GM21423 (cell line): Measurements from ENCODE around the gene KCNN1.
"Not testable (repeated sequence)": the region's sequence is repeated elsewhere in the genome, so short reads cannot be mapped to it uniquely, and the experiment has no call there.

Experiments
- ATAC-seq: cut with Tn5 transposase; IDR thresholded peaks from one replicate; pipeline ENCODE4 v1.9.1; 2021; ENCODE audit warnings: mild to moderate bottlenecking, moderate library complexity; ENCODE audit not compliant: unreplicated experiment

The KCNN1 gene

GRCh38 chr19:17966550-17967256, at the start of gene KCNN1:
TSS of gene KCNN1 (plus strand) at chr19:17967107. CDS start at chr19:17973889, 6,782 bp downstream.
- no peak for ATAC-seq

GRCh38 chr19:17918151-17918550, 48.8 kb upstream of the KCNN1 start:
- ATAC-seq = not testable (repeated sequence)

GRCh38 chr19:17919122-17919521, 47.8 kb upstream of the KCNN1 start:
- ATAC-seq = not testable (repeated sequence)

- no peak for ATAC-seq
Measured at GRCh38 chr19:17920527-17920926, 46.4 kb upstream of the KCNN1 start.

- no peak for ATAC-seq
Measured at GRCh38 chr19:17922138-17922537, 44.8 kb upstream of the KCNN1 start.

GRCh38 chr19:17926044-17926443, 40.9 kb upstream of the KCNN1 start:
- no peak for ATAC-seq

- no peak for ATAC-seq
Measured at GRCh38 chr19:17929056-17929455, 37.9 kb upstream of the KCNN1 start.

GRCh38 chr19:17931532-17932191, 35.2 kb upstream of the KCNN1 start:
- ATAC-seq = no peak

GRCh38 chr19:17932485-17933338, 34.2 kb upstream of the KCNN1 start, which contains the start of gene CCDC124:
TSS of gene CCDC124 (plus strand) at chr19:17933015. CDS start at chr19:17936421, 3,406 bp downstream.
- ATAC-seq = peak; percentile 78

- ATAC-seq = no peak
Measured at GRCh38 chr19:17933414-17934129, 33.3 kb upstream of the KCNN1 start.

GRCh38 chr19:17936379-17936778, 30.5 kb upstream of the KCNN1 start:
- no peak for ATAC-seq

- ATAC-seq = no peak
Measured at GRCh38 chr19:17937371-17937900, 29.5 kb upstream of the KCNN1 start.

GRCh38 chr19:17938092-17938845, 28.6 kb upstream of the KCNN1 start:
- ATAC-seq = no peak

GRCh38 chr19:17942181-17942580, 24.7 kb upstream of the KCNN1 start:
- ATAC-seq = no peak

- no peak for ATAC-seq
Measured at GRCh38 chr19:17942582-17943273, 24.2 kb upstream of the KCNN1 start.

GRCh38 chr19:17943274-17944221, 23.4 kb upstream of the KCNN1 start:
- no peak for ATAC-seq

GRCh38 chr19:17944301-17944700, 22.6 kb upstream of the KCNN1 start:
- no peak for ATAC-seq
